Kidney (tissue), 14 donors: Measurements from ENCODE around the gene FDXR. TPM values are rescaled to one million over a fixed set of nuclear protein-coding genes. Genes with fewer than 3 reads are reported as not detected.

Experiments used
- DNase-seq, 5 donors: peaks; one replicate each; pipeline ENCODE4 v3.0.0-alpha.2; 2013 to 2020
- FAIRE-seq: peaks from 2 replicates; lab custom pipeline; 2012; peaks lifted over from hg19 to GRCh38; lab: Jason Lieb, UNC
- H3K27ac ChIP-seq, 2 donors: one replicate each; pipeline ENCODE4 v1.7.0; 2013; ENCODE audit warnings: low read depth in 2 of 2, low read length in 2 of 2, inconsistent platforms in 1 of 2
- H3K27me3 ChIP-seq: one replicate; pipeline ENCODE4 v1.7.1; 2013; ENCODE audit warnings: low read length, inconsistent platforms; ENCODE audit not compliant: control insufficient read depth, insufficient read depth
- H3K36me3 ChIP-seq, 3 donors: one replicate each; pipeline versions ENCODE4 v1.7.0 to v1.7.1; 2013; ENCODE audit warnings: low read length in 3 of 3, control low read depth in 1 of 3, inconsistent platforms in 1 of 3; ENCODE audit not compliant: insufficient read depth in 3 of 3, control insufficient read depth in 2 of 3
- H3K4me1 ChIP-seq, 3 donors: one replicate each; pipeline versions ENCODE4 v1.7.0 to v1.7.1; 2013; ENCODE audit warnings: low read length in 3 of 3, inconsistent platforms in 1 of 3, low read depth in 1 of 3; ENCODE audit not compliant: control insufficient read depth in 2 of 3, insufficient read depth in 2 of 3
- H3K4me3 ChIP-seq, 3 donors: one replicate each; pipeline versions ENCODE4 v1.7.0 to v1.8.1; 2013; ENCODE audit warnings: low read length in 3 of 3, control low read depth in 1 of 3, inconsistent platforms in 1 of 3
- H3K9ac ChIP-seq, 3 donors: one replicate each; pipeline versions ENCODE4 v1.7.0 to v1.7.1; 2013; ENCODE audit warnings: low read length in 3 of 3, control low read depth in 1 of 3, inconsistent platforms in 1 of 3
- H3K9me3 ChIP-seq, 3 donors: one replicate each; pipeline versions ENCODE4 v1.7.0 to v1.7.1; 2013; ENCODE audit warnings: low read length in 3 of 3, control low read depth in 1 of 3, inconsistent platforms in 1 of 3; ENCODE audit not compliant: control insufficient read depth in 2 of 3, insufficient read depth in 1 of 3
- CTCF ChIP-seq: IDR thresholded peaks from 3 replicates; pipeline ENCODE4 v1.5.1; 2012; ENCODE audit warnings: mild to moderate bottlenecking, moderate library complexity, borderline replicate concordance; ENCODE audit not compliant: insufficient read depth; ENCODE audit errors: extremely low read depth
- intact Hi-C: fragments of 100-400 bp; cut with DNase I; formaldehyde crosslinking; loops from one replicate; pipeline ENCODE4 v1.11.1; 2022
- polyA plus RNA-seq: library from polyadenylated mRNA; stranded (reverse); fragments of 350-450 nt; fragmentation: Illumina TruSeq; extraction: RNeasy Lipid Tissue Mini Kit (QIAGEN cat#74804); gene quantifications from one replicate; pipeline ENCODE4 v1.2.3, GENCODE V29; 2014; ENCODE audit warnings: low read depth, low replicate concordance; ENCODE audit not compliant: insufficient read depth
- total RNA-seq: library from RNA; stranded (reverse); fragmentation: NEBNext Ultra II Directional; extraction: Animal tissue kit (Norgen Biotek cat#: 25700); gene quantifications from one replicate; pipeline ENCODE4 v1.2.1, GENCODE V29; 2021
- donor health status: control.
- donor health status: control.
- donor health status: control.
- donor health status: control.
- donor health status: control.
- donor health status: DM: yes; HTN: yes; CAD: no.
- donor health status: Normal renal cell carcinoma (clear cell type).

FDXR gene
- total and polyA plus RNA-seq, 2 donors from 2014 or later: 9.0 to 15.2 TPM

DNA sequence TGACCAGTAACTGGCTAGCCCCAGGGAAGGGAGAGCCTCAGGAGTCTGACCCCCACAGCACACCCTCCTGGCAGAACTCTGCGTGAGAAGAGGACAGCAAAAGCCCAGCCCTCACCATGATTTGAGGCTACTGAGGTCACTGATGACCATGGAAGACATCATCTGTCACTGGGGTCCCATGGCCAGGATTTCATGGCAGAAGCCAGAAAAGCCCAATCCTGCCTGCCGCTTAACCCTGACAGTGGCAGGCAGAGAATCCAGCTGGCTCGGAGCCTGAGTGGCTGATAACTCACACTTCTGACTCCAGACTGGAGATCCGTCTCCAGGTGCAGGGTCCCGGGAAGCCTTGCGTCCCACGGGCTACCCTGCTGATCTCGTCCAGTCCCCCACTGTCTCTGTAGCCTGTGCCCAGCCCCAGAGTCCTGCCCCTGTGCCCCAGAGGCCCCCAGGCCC, 30.6 kb downstream of the FDXR start:
- H3K9me3 ChIP-seq: no peaks in the 10 kb centered on the region
- no peak overlapping the region for H3K27ac ChIP-seq
- no peak overlapping the region for H3K4me3 ChIP-seq
- FAIRE-seq (no peak), DNase-seq (no peak)
- TF ChIP-seq CTCF: no peak
- intact Hi-C loops: no loop called here
- peaks cover 0 to 10% (median 0%) of the 10 kb centered on the region in 3 donors for H3K4me1 ChIP-seq
- H3K9ac ChIP-seq: no peak overlapping the region
- H3K36me3 ChIP-seq: no peaks in the 10 kb centered on the region
- H3K27me3 ChIP-seq: no peaks in the 10 kb centered on the region

DNA sequence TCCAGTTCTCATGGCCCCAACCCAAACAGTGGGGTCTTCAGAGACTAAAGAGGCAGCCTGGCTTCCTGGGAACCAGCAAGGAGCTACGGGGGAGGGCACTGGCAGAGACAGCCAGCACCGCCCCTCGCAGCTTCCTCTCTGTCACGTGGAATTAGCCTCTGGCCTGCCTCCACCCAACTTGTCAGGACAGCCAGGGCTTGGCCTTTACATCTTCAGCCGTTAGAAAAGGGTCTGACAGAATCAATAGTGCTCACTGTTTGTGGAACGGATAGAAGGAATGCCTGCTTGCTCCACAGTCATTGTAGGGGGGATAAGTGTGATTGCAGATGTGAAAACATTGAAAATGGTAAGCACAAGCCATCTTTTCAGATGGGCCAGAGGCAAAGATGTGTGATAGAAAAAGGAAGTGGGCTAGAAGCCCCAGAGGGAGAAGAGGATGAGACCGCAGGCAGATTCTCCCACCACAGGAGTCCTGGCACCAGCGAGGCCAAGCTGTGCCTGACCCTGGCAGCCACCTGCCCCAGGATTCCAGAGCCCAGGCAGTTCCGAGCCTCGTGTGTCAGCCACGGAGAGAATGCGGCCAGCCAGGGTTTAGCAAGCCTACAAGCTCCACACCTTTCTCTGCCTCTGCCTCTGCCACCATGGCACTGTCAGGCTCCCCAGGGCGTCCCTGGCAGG, 31.7 kb downstream of the FDXR start:
- Histone ChIP-seq H3K27ac (no peak overlapping the region), H3K27me3 (no peaks in the 10 kb centered on the region), H3K4me1 (peaks cover 0 to 10% (median 0%) of the 10 kb centered on the region in 3 donors), H3K9me3 (no peaks in the 10 kb centered on the region), H3K4me3 (no peak overlapping the region), H3K36me3 (no peaks in the 10 kb centered on the region), H3K9ac (no peak overlapping the region)
- no peak for TF ChIP-seq CTCF
- intact Hi-C loops: no loop called here
- no peak for DNase-seq
- FAIRE-seq: no peak

GRCh38 chr17:74839990-74840852, 32.6 kb downstream of the FDXR start:
- FAIRE-seq: no peak
- no peak overlapping the region for H3K27ac ChIP-seq
- TF ChIP-seq CTCF: no peak
- no peak overlapping the region for H3K4me3 ChIP-seq
- no peaks in the 10 kb centered on the region for H3K36me3 ChIP-seq
- no peak overlapping the region for H3K9ac ChIP-seq
- no peak for DNase-seq
- peaks cover 0 to 10% (median 0%) of the 10 kb centered on the region in 3 donors for H3K4me1 ChIP-seq
- no peaks in the 10 kb centered on the region for H3K27me3 ChIP-seq
- intact Hi-C loops: no loop called here
- no peaks in the 10 kb centered on the region for H3K9me3 ChIP-seq
